ENCODE results near the gene LHFPL2. TPM values are rescaled to one million over a fixed set of nuclear protein-coding genes. Genes with fewer than 3 reads are reported as not detected.

LHFPL2 gene
- total and polyA plus RNA-seq, 2 of the 4 experiments (the other 2 are of a cell fraction): 6.5 to 11.3 TPM

DNA sequence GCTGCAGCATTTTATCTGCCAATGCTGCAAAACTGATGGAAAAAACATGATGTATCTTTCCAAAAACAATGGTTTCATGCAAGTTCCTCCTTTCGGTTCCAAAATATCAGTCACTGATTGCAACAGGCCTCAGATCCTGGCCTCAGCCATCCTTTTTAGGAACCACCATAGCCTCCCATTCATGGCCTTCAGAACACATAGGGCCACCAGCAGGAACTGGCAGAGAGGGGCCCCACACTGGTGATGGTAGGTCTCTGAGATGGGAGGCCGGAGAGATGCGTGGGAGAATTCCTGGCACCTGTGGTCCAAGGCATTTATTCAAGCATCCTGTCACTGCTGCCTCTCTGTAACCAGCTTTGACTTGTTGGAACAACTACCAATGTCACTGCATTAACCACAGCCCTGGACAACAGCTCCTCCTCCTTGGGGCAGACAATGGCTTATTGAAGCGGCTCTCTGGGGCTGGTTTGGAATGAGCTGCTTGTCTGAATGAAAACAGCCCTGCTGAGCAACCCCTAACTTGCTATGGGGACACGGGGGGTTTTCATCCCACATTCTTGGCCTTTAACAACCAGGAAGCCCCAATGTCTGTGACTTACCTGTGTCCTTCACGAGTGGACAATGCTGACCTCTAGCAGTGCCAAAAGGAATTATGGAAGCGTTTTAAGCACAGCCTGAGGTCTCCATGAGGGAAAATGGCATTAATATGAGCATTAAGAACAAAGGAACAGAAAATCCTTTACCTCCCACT lies 108.1 kb downstream of the LHFPL2 start:
- no peak for DNase-seq
- POLR2A ChIA-PET (ENCODE audit: unreplicated experiment): no interaction called here
- TF ChIP-seq BHLHE40 (IDR thresholded peaks at IDR 0.05; ENCODE audit: low read depth, low read length) (no peak), NFE2L2 (IDR thresholded peaks at IDR 0.05; ENCODE audit: low read depth, low read length) (no peak), CTCF (conservative IDR thresholded peaks at IDR 0.05; ENCODE audit: low read depth, low read length) (0 out of 2 replicates have a peak, but pooled peaks have one; percentile 7)
- Histone ChIP-seq H3K36me3 (ENCODE audit: control insufficient read depth, insufficient read depth, low read length) (peaks cover 6% of the 10 kb centered on the region), H3K56ac (ENCODE audit: extremely low read depth, insufficient read depth, low read length) (no peak overlapping the region), H3K4me3 (ENCODE audit: insufficient read depth, low read depth, low read length) (no peak overlapping the region), H4K8ac (ENCODE audit: low read depth in 2 of 2, low read length in 2 of 2) (no peak overlapping the region), H3K79me1 (ENCODE audit: low read depth in 1 of 2, low read length in 2 of 2) (peaks cover 41 to 87% of the 10 kb centered on the region in 2 experiments), H2BK15ac (ENCODE audit: low read depth, low read length) (no peak overlapping the region), H2AK9ac (replicated peaks; ENCODE audit: low read depth, low read length, poor library complexity) (no peak overlapping the region), H2BK120ac (ENCODE audit: low read depth, low read length) (no peak overlapping the region), H2AFZ (replicated peaks; ENCODE audit: low read length, poor library complexity) (no peak overlapping the region), H3K9me3 (ENCODE audit: control insufficient read depth, insufficient read depth, low read length) (no peaks in the 10 kb centered on the region), H3K27ac (ENCODE audit: insufficient read depth, low read length) (no peak overlapping the region), H3K14ac (replicated peaks; ENCODE audit: low read depth, low read length) (peak overlapping the region; percentile 7; the same call in 1 of the 2 replicates), H2BK20ac (ENCODE audit: low read depth, low read length) (no peak overlapping the region), H4K5ac (ENCODE audit: low read depth, low read length) (no peak overlapping the region), H4K91ac (ENCODE audit: insufficient read depth, low read depth, low read length) (no peak overlapping the region), H3K4me1 (ENCODE audit: control insufficient read depth, insufficient read depth, low read length) (peaks cover 13% of the 10 kb centered on the region), H3K4ac (ENCODE audit: low read depth, low read length) (0 out of 2 replicates have a peak overlapping the region, but pooled peaks have one; percentile 27), H3K23ac (ENCODE audit: low read depth, low read length) (no peak overlapping the region), H3K4me2 (ENCODE audit: low read depth, low read length) (no peak overlapping the region), H4K20me1 (ENCODE audit: insufficient read depth, low read length) (peaks cover 10% of the 10 kb centered on the region; the same call in 1 of the 2 replicates), H3K9me1 (ENCODE audit: insufficient read depth, low read length) (peaks cover 27% of the 10 kb centered on the region), H2BK5ac (ENCODE audit: low read depth, low read length, poor library complexity, severe bottlenecking) (no peak overlapping the region), H2AK5ac (ENCODE audit: low read depth, low read length) (0 out of 2 replicates have a peak overlapping the region, but pooled peaks have one; percentile 79), H3K18ac (ENCODE audit: low read depth, low read length) (no peak overlapping the region), H3K27me3 (ENCODE audit: control insufficient read depth, insufficient read depth, low read length) (no peaks in the 10 kb centered on the region), H3K9ac (ENCODE audit: low read depth, low read length) (no peak overlapping the region)
- CTCF ChIA-PET: no interaction called here
- WGBS, 2 experiments (ENCODE audit: extremely low coverage in 2 of 2, insufficient read length in 1 of 2): no CpG with 5 or more reads among the region's 7 CpGs
- dilution Hi-C loops (cut with HindIII; ENCODE audit: low sequenced_read_pairs, unreplicated experiment) (no loop called here), in situ Hi-C loops (cut with MboI; ENCODE audit: low sequenced_read_pairs) (no loop called here), intact Hi-C loops (cut with micrococcal nuclease) (no loop called here)
- no peak for ATAC-seq (ENCODE audit: low read depth)
- no TSS peak for BruUV-seq (replicated peaks)

Measured in IMR-90 (cell line).